Fibroblast of mammary gland (primary cell): ENCODE results near the gene ZNF771.

ENCODE experiments used
- DNase-seq: peaks from one replicate; pipeline ENCODE4 v3.0.0-alpha.2; 2010; ENCODE audit warnings: low read depth
- H3K4me3 ChIP-seq: 2 replicates; pipeline ENCODE4 v1.5.1; 2011; ENCODE audit warnings: low read depth, mild to moderate bottlenecking, low read length, moderate library complexity; ENCODE audit not compliant: control insufficient read depth
- CTCF ChIP-seq: conservative IDR thresholded peaks from 2 replicates; pipeline ENCODE4 v1.5.1; 2011; ENCODE audit warnings: low read depth, low read length, inconsistent platforms; ENCODE audit not compliant: control insufficient read depth, insufficient read depth

The ZNF771 gene

DNA sequence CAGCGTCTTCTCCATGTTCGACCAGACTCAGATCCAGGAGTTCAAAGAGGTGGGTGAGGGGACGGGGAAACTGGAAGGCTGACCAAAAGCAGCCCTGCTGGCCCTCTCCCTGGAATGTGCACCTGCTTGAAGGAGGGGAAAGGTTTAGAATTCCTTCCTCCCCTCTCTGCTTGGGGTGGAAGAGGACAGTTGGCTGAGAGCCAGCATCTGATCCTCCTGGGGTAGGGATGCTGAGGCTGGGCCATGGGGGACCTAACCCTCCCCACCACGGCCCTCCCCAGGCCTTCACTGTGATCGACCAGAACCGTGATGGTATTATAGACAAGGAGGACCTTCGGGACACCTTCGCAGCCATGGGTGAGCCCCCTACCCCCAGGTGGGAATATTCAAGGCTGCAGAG, 31.5 kb upstream of the ZNF771 start:
- no peak for TF ChIP-seq CTCF
- no peak for DNase-seq
- no peak overlapping the region for H3K4me3 ChIP-seq

DNA sequence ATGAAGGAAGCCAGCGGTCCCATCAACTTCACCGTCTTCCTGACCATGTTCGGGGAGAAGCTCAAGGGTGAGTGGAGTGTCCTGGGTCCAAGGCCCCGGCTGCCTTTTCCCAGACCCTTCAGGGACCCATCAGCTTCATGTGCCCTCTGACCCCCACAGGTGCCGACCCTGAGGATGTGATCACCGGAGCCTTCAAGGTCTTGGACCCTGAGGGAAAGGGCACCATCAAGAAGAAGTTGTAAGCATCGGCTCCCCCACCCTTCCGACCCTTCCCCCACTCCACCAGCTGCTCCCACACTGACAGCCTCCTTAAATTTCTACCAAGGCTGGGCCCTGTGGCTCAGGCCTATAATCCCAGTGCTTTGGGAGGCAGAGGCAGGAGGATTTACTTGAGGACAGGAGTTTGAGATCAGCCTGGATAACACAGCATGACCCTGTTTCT, 30.9 kb upstream of the ZNF771 start:
- H3K4me3 ChIP-seq: no peak overlapping the region

GRCh38 chr16:30377050-30377811, 30.2 kb upstream of the ZNF771 start:
- no peak for TF ChIP-seq CTCF
- peak overlapping the region; percentile 58 for H3K4me3 ChIP-seq
- DNase-seq: no peak

More for the DNA sequence above, 30.9 kb upstream of the ZNF771 start:
- no peak for DNase-seq
- no peak for TF ChIP-seq CTCF

- no peak for TF ChIP-seq CTCF
- H3K4me3 ChIP-seq: peak overlapping the region; percentile 58
- peak; percentile 89 for DNase-seq
Measured at GRCh38 chr16:30377812-30378235, 29.6 kb upstream of the ZNF771 start.

GRCh38 chr16:30378236-30379157, 28.9 kb upstream of the ZNF771 start:
- peak; percentile 95 for DNase-seq
- peak overlapping the region; percentile 77 for H3K4me3 ChIP-seq
- TF ChIP-seq CTCF: peak; percentile 14

DNA sequence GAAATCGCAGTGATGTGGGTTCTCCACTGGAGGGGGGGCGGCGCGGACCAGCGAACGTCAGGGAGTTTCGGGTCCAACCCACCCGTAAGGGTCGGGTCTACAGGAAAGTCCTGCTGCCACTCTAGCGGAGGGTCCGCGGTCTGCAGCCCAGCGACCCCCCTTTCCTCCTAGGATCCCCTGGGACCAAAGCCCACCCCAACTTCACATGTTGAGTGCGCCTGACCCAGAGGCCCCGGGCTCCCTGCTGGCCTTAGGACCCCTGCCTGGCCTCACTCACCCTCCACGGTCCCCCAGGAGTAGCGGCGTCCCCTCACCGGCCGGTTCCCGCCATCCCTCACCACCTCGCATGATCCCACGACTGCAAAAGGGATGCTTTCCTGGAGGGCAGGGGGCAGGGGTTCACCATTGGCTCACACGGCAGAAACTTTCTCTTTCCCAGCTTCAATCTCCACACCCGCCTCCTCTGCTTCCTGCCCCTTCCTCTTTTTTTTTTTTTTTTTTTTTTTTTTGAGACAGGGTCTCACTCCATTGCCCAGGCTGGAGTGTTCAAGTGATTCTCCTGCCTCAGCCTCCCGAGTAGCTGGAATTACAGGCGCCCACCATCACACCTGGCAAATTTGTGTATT, 28.1 kb upstream of the ZNF771 start:
- H3K4me3 ChIP-seq: peak overlapping the region; percentile 77
- TF ChIP-seq CTCF: no peak
- no peak for DNase-seq
